Midbrain (tissue), 1 donor: ENCODE results near the gene CBX4.
A peak's percentile ranks its signal among the peaks of the same experiment; 100 is the strongest.

Experiments used
- DNase-seq: peaks from one replicate; lab custom pipeline; 2025; lab: John Stamatoyannopoulos, UW

The CBX4 gene

GRCh38 chr17:79829004-79829403, 10.2 kb downstream of the CBX4 start:
- no peak for DNase-seq

- no peak for DNase-seq
Measured at GRCh38 chr17:79826841-79827578, 12.2 kb downstream of the CBX4 start.

- DNase-seq = no peak
Measured at GRCh38 chr17:79826204-79826680, 13.0 kb downstream of the CBX4 start.

GRCh38 chr17:79825580-79825921, 13.7 kb downstream of the CBX4 start:
- DNase-seq = no peak

GRCh38 chr17:79824893-79825579, 14.2 kb downstream of the CBX4 start:
- no peak for DNase-seq

GRCh38 chr17:79824234-79824633, 15.0 kb downstream of the CBX4 start:
- no peak for DNase-seq

GRCh38 chr17:79822583-79823124, 16.6 kb downstream of the CBX4 start:
- DNase-seq = no peak

GRCh38 chr17:79821331-79822095, 17.7 kb downstream of the CBX4 start:
- DNase-seq = no peak

- DNase-seq = no peak
Measured at GRCh38 chr17:79820959-79821330, 18.3 kb downstream of the CBX4 start.

GRCh38 chr17:79819534-79820276, 19.5 kb downstream of the CBX4 start:
- DNase-seq = no peak

- DNase-seq = no peak
Measured at GRCh38 chr17:79819085-79819484, 20.2 kb downstream of the CBX4 start.

GRCh38 chr17:79818026-79818758, 21.0 kb downstream of the CBX4 start:
- DNase-seq = no peak

- DNase-seq = no peak
Measured at GRCh38 chr17:79815836-79816461, 23.3 kb downstream of the CBX4 start.

GRCh38 chr17:79814974-79815835, 24.0 kb downstream of the CBX4 start:
- DNase-seq = peak; percentile 26

- DNase-seq = no peak
Measured at GRCh38 chr17:79814127-79814973, 24.9 kb downstream of the CBX4 start.

- no peak for DNase-seq
Measured at GRCh38 chr17:79813297-79814126, 25.7 kb downstream of the CBX4 start.

GRCh38 chr17:79812353-79813258, 26.6 kb downstream of the CBX4 start:
- no peak for DNase-seq
